HS-27A (cell line): ENCODE results near the gene OR2W3.

Source experiments
- DNase-seq: peaks from one replicate; pipeline ENCODE4 v3.0.0-alpha.2; 2012; ENCODE audit warnings: low read depth, missing footprints

Gene OR2W3

DNA sequence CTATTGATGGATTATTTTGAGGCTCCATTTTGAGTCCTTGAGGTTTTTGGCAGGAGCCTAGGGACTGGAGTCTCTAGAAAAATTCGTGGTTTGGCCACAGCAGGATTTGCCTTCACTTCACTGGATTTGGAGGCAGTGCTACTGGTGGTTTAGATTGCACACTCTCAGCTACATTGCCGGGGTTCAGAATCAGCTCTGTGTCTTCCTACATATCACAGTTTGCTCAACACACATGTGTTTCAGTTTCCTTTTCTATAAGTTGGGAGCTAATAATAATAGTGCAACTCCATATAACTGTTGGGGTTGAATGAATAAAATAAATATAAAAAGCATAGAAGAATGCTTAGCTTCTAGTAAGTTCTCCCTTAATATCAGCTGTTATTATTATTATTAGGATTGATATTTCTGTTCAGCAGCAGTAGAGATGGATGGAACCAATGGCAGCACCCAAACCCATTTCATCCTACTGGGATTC, at the start of gene OR2W3:
TSS of gene OR2W3 (plus strand) at position 425 of the 475 bp plus-strand sequence. CDS start at position 425, 0 bp downstream.
- no peak for DNase-seq

GRCh38 chr1:247845693-247846017, 49.7 kb upstream of the OR2W3 start:
- DNase-seq = no peak

GRCh38 chr1:247848346-247848745, 47.0 kb upstream of the OR2W3 start:
- DNase-seq = no peak

DNA sequence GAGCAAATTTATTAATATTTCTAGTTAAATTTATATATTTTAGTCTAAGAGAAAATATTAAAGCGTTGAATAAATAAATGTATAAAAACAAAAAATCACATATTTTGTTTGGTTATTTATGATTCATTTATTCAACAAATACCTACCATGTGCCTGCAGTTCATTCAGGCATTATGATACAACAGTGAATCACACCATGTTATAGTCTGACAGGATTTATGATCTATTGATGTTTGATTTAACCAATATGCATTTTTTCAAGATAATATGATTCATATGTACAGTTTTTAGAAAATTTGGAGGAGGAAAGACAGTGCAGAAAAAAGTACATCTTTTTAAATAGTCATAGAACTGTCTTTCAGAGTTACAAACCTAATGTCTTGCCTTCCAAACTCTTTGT, 45.8 kb upstream of the OR2W3 start:
- no peak for DNase-seq

DNA sequence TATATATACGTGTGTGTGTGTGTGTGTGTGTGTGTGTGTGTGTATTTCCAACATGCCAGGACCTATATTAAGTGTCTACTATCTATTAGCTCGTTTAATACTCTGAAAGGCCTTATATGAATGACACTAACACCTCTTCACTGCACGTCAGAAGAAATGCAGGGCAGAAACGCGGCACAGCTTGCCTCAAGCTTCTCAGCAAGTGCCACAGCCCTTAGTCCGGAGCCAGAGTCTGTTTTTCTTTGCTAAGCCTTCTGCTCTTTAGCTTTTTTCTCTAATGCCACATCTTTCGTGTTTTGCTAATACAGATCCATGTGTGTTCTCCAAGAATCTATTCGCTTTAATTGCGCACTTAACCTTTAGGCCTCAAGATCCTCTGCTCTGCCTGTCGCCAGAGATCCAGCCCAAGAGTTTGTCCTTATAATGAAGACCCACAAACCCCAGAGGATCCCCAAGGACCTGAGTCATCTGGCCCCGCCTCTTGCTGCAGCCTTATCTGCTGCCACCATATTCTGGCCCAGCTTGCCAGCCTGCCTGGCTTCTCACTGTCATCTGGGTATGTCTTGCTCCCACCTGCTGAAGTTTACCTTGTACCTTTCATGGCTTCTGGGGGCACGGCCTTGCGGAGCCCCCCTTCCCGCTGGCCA, 40.4 kb upstream of the OR2W3 start:
- DNase-seq = no peak

DNA sequence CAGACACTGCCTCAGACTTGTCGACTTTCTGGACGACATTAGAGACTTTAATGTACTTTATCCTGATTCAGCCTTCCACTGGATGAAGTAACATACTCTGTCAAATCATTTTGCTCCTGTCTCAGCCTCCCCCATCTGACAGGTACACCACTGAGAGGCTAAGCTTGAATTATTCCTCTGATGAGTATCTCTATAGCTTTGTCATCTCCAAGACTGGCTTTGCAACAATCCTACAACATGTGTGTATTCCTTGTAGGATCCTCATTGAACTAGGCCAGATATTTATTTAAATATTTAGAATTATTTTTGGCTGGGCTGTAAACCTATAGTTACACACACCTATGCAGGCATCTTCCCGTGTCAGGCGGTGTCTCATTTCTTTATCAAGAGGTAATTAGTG, 39.5 kb upstream of the OR2W3 start:
- DNase-seq = no peak

DNA sequence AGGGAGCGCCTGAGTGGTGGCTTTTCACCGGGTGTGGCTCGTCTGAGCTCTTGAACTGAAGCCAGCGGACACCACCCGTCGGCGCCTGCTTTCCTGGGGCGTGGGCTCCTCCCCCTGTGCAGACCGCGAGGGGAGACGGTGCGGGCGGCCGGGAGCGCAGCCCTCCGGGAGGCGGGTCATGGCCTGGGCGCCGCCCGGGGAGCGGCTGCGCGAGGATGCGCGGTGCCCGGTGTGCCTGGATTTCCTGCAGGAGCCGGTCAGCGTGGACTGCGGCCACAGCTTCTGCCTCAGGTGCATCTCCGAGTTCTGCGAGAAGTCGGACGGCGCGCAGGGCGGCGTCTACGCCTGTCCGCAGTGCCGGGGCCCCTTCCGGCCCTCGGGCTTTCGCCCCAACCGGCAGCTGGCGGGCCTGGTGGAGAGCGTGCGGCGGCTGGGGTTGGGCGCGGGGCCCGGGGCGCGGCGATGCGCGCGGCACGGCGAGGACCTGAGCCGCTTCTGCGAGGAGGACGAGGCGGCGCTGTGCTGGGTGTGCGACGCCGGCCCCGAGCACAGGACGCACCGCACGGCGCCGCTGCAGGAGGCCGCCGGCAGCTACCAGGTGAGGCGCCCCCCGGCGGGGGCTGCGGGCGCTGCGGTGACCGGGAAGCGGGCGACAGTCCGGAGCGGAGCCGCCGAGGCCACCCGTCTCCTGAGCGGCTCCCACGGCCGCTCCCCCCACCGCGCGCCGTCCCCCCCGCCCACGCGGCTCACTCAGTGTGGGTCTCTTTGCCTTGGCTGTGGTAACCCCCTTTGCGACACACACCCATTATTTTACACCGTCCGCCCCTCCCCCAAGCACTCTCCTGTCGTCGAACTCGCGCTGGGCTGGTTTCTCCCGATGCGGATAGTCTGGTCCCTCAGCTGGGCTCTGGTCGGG, 38.1 kb upstream of the OR2W3 start, which contains the start of gene TRIM58:
TSS of gene TRIM58 (plus strand) at position 119 of the 916 bp plus-strand sequence. CDS start at position 179, 60 bp downstream.
- no peak for DNase-seq

- no peak for DNase-seq
These were observed 37.3 kb upstream of the OR2W3 start for GRCh38 chr1:247857985-247858619.

DNA sequence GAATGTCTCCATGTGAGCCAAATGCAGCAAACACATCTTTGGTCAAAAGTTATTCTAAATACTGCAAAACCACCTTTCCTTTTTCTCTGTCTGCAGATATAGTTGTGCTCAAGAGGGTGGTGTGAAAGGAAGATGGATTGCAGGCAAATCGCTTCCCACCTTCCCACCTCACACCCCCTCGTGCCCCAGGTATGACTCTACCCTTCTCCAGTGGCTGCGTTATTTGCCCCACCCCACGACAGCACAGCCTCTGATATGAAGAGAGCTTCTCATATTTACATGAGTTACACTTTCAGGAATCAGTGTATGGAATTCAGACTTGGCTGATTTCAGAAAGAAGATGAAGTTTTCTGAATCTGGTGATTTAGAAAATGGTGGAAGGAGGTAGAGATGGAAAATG, 32.6 kb upstream of the OR2W3 start:
- DNase-seq = no peak

GRCh38 chr1:247864644-247865043, 30.7 kb upstream of the OR2W3 start:
- DNase-seq = no peak

DNA sequence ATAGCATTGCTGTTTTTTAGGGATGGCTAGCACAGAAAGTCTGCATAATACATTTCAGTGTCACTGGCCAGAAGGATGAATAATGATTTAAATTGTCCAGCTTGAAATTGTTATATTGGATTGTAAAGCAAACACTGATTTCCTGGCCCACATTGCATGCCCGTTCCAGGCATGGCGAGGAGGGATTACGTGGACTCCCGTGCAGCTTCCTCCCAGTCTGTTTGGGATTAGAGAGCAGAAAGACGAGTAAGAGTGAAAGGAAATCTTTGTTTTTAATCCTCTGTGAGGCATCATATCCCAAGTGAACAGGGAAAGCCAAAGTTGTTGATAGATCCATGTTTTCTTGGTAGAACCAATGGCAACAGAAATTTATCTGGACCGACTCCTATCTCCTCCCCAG, 30.0 kb upstream of the OR2W3 start:
- DNase-seq = no peak

- DNase-seq = no peak
These were observed 12.0 kb upstream of the OR2W3 start for GRCh38 chr1:247883346-247883745.

GRCh38 chr1:247884797-247885413, 10.5 kb upstream of the OR2W3 start:
- DNase-seq = no peak

DNA sequence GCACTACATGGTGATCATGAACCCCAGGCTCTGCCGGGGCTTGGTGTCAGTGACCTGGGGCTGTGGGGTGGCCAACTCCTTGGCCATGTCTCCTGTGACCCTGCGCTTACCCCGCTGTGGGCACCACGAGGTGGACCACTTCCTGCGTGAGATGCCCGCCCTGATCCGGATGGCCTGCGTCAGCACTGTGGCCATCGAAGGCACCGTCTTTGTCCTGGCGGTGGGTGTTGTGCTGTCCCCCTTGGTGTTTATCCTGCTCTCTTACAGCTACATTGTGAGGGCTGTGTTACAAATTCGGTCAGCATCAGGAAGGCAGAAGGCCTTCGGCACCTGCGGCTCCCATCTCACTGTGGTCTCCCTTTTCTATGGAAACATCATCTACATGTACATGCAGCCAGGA, 589 bp downstream of the OR2W3 start:
- no peak for DNase-seq

GRCh38 chr1:247904122-247904521, 8.7 kb downstream of the OR2W3 start:
- DNase-seq = no peak

DNA sequence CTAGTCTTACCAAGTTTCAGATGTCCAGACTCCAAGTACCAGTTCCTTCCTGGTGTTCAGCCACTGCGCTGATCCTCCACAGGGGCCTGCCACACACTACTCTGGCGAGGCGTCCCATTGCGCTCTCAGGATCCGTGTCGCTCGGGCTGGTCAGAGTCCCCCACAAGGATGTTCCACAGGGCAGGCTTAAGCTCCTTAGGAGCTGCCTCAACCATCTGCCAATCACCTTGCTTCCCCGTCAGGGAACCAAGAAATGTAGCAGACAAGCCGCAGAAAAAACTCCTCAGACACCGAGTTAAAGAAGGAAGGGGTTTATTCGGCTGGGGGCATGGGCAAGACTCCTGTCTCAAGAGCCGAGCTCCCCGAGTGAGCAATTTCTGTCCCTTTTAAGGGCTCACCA, 9.8 kb downstream of the OR2W3 start:
- no peak for DNase-seq

DNA sequence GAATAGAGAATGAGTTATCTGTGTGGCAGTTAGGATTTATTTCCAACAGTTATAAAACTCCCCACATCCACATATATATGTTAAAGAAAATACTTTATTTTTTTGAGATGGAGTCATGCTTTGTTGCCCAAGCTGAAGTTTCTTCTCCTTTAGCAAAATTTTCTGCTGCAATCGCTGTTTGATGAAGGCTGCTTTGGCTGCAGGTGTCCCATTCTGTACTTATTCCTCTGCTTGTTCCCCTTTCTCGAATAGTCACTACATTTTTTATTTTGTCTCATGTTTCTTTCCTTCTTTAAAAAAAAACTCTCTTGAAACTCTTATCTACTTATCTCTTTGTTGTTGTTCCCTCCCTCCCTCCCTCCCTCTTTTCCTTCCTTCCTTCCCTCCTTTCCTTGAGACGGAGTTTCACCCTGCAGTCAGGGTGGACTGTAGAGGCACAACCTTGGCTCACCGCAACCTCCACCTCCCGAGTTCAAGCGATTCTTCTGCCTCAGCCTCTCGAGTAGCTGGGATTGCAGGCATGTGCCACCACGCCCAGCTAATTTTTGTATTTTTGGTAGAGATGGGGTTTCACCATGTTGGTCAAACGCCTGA, 10.6 kb downstream of the OR2W3 start:
- DNase-seq = no peak

- no peak for DNase-seq
These were observed 11.2 kb downstream of the OR2W3 start for GRCh38 chr1:247906504-247907047.

GRCh38 chr1:247908766-247909165, 13.4 kb downstream of the OR2W3 start:
- no peak for DNase-seq

DNA sequence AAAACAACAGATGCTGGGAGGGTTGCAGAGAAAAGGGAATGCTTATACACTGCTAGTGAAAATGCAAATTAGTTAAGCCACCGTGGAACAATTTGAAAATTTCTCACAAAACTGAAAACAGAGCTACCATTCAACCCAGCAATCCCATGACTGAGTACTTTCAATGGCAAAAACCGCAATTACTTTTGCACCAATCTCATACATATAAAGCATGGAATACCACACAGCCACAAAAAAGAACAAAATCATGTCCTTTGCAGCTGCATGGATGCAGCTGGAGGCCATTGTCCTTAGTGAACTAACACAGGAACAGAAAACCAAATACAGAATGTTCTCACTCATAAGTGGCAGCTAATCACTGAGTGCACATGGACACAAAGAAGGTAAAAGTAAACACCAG, 18.4 kb downstream of the OR2W3 start:
- DNase-seq = no peak

DNA sequence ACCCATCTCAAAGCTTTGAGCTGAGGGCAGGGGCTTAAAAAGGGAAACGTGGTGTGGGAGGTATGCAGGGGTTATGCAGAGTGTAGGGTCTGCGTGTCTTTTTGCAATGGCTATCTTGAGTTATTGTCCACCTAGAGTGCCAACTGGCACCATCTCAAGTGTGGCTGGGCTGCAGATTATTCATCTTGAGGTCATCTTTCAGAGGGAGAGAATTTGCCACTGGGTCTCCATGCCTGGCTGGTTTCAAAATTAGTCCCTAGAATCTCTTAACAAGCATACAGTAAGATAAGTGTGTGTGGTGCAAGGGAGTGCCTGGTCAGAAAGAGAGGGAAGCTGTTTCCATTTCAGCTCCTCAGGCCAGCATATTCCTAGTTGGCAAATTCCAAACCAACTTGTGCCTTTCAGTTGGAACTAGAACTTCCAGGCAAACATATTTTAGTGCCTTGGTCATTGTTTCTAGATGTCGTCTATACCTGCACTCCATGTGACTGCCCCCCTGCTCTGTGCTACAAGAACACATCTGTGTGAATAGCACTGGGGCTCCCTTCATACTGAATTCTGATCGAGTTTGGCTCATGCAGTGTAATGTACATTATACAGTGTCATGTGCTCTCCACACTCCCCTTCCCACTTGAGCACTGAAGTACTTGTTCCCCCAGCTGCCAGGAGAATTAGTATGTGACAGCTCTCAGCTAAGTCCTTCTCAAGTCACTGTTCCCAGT, 19.7 kb downstream of the OR2W3 start:
- no peak for DNase-seq
